NCI-H1930 (cell line): ENCODE results near the gene CRYZ.
"Not testable (repeated sequence)": the region's sequence is repeated elsewhere in the genome, so short reads cannot be mapped to it uniquely, and the experiment has no call there.

Experiments used
- DNase-seq, 2 experiments: peaks; one replicate each; lab custom pipeline; 2025; lab: John Stamatoyannopoulos, UW

The CRYZ gene, protein sequence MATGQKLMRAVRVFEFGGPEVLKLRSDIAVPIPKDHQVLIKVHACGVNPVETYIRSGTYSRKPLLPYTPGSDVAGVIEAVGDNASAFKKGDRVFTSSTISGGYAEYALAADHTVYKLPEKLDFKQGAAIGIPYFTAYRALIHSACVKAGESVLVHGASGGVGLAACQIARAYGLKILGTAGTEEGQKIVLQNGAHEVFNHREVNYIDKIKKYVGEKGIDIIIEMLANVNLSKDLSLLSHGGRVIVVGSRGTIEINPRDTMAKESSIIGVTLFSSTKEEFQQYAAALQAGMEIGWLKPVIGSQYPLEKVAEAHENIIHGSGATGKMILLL

DNA sequence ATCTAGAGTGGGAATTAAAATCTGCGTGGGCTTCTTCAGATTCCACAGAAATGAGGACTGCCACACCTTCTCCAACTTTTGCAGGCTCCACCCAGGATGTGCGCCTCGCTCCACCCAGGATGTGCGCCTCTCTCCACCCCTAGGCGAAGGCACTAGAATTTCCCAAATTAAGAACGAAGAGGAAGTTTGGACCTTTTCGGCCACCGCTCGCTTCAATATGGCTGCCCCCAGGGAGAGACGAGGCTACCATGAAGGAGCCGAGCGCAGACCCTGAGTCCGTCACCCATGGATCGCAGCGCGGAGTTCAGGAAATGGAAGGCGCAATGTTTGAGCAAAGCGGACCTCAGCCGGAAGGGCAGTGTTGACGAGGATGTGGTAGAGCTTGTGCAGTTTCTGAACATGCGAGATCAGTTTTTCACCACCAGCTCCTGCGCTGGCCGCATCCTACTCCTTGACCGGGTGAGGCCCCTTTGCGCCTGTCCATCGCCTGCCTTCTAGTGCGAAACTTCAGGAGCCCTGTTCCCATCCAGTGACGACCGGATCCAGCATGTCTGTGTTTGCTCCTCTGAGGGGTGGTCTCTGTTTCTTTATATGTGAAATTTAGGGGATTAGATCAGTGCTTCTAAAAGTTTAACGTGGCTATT is at the start of gene CRYZ, which contains the start of gene TYW3:
Gene CRYZ, minus strand, starts transcription at position 91 of the 644 bp plus-strand sequence. CDS start 8,229 bp downstream, outside the sequence.
Gene TYW3, plus strand, starts transcription at position 193 of the 644 bp plus-strand sequence. Its CDS starts 93 bp downstream, at position 286.
- DNase-seq = peak; percentile 76 to 82

DNA sequence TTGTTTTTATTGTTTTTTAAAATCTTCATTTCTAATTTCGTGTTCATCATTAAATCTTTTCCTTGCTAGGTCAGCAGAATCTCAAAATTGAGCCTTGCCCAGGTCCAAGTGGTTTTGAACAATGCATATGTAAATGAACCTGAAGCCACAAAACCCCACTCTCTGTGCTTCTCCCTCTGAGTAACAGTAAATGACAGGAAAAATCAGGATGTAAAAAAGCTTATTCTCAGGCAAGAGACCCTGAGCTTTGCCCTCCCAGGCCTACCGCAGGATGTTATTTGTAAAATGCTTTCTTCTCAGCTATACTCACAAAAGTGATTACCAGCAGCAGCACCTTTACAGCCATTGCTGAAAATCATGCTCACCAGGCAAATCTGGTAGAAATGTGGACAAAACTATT is 47.7 kb upstream of the CRYZ start:
- no peak for DNase-seq

DNA sequence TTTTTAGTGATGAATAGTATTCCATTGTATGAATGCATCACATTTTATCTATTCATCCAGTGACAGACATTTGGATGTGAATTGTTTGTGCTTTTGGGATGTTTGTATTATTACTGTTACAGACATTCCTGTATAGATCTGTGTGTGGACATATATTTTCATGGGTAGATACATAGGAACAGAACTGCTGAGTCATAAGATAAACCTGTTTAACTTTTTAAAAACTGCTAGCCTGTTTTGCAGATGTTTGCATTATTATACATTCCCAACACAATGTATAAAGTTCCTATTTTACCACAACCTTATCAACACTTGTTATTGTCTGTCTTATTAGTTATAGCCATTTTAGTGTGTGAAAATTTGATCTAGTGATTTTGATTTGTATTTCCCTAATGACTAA is 46.9 kb upstream of the CRYZ start:
- no peak for DNase-seq

DNA sequence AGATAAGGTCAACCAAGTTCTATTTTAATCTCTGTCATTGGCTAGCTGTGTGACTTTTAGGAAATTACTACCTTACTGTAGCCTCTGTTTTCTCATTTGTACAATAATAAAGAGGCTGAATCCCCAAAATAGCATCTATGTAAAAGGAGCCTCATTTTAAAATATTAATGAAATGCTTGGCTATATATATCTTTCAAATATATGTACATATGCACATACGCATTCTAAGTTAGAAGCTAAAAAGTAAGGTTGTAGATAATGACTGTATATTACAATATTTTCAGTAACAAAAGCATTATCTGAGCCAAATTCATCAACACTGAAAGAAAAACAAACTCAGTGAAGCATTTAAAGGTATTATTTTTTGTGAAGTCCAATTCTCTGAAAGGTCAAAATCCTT is 44.7 kb upstream of the CRYZ start:
- no peak for DNase-seq

DNA sequence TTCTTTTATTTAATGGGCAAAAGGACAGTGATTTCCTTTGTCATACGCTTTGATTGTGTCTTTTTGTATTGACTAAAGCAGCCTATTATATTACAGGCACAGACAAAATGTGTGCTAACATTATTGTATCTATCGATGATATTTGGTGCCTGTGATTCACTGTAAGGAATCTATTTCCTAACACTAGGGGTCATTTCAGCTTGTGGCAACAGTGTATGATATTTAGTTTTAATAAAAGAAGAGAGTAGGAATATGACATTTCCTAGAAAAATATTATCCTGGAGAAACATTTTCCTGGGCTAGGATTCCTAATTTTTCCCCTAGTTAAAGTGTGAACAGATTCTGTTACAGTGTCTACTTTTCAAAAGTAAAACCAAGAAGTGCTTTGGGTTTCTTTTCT is 42.9 kb upstream of the CRYZ start:
- no peak for DNase-seq

DNA sequence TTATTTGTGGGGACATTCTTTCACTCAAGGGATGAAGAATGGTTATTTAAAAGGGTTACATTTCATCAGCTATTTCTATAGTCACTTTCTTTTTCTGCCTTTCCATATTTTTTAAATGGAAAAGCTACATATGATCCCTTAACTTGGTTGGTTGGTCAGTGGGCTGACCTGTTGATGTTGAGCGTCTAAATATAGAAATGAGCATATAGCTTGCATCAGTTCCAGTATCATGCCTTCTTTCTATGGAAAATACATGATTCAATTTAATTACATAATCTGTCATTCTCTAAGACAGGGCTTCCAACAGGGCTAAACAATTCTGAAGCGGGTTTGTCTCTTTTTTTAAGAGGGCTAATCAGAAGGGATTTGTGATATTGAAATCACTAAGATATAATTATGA is 40.7 kb upstream of the CRYZ start:
- DNase-seq = no peak

DNA sequence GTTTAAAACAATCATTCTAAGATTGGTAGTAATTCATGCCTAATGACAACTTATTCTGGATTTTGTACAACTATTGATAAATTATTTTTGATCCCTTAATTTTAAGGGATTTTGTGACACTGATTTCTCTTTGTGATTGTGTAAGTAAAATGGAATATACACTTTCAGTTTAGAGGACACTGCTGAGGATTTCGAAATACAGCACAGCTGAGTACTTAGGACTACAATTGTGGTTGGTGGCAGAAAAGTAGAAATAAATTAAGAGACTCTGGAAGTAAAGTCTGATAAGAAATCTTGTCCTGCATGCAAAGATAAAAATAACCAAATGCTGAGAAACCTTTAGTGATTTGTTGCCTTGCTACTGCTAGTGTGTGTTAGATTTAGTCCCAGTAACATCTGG is 40.1 kb upstream of the CRYZ start:
- no peak for DNase-seq

DNA sequence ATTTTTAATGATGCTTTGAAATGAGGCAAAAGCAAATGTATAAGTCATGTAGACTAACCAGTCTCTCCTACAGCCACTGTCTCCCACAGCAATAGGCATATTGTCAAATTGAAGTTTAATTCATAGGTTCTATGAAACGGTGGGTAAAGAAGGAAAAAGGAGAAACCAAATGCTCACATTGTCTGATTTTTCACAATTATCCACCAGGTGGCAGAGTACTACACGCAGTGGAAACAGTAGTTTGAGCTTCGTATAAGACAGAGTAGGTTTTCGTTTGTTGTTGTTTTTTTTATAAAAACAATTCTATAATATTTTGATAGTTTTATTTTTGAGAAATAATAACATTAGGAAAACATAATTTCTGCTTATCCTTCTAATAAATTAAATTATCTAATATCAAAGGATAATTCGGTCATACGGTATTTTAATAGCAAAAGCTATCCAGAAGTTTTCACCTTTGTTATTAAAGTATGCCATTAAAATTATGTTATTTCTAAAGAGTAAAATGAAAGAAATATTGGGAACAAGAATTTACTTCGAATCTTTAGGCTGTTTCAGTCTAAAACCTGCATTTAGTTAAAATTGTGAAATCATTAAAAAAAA is 39.2 kb upstream of the CRYZ start:
- peak; percentile 12 to 40 for DNase-seq

DNA sequence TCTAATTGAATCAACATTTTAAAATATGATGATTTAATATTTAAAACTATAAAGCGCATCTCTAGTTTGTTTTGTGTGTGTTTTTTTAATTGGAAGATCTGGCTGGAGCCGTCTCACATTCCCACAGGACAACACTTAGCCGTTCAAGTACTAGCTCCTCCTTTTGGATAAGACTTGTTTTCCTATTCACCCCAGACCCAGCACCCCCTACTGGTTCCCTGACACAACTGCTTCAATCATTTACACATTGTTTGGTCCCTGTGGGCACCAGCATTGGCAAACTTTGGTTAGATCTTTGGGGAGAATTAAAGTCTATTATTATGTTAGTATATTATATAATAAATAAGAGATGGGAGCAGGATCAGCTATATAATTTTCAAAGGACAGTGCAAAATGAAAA is 34.6 kb upstream of the CRYZ start:
- DNase-seq = no peak

DNA sequence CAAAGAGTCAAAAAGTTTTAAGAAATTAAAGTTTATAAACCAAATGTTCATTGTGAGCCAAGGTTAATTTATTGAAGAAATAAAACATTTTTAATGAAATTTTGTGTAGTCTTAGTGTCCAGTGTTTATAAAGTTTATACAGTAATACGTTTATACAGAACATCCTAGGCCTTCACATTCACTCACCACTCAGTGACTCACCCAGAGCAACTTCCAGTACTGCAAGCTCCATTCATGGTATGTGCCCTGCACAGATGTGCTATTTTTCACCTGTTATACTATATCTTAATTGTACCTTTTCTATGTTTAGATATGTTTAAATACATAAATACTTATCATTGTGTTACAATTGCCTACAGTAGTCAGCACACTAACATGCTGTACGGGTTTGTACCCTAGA is 33.7 kb upstream of the CRYZ start:
- DNase-seq = no peak

DNA sequence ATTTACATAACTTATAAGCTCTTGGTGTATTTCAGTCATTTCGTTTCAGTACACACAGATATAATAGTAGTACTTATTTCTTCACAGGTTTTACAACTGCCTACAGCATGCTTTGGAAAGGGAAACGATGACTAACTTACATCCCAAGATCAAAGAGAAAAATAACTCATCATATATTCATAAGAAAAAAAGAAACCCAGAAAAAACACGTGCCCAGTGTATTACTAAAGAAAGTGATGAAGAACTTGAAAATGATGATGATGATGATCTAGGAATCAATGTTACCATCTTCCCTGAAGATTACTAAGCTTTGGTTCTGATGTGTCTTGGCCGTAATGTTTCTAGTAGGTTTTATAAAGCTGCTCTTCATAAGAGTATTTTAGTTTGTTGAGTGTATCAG is 31.0 kb upstream of the CRYZ start:
- DNase-seq = no peak

DNA sequence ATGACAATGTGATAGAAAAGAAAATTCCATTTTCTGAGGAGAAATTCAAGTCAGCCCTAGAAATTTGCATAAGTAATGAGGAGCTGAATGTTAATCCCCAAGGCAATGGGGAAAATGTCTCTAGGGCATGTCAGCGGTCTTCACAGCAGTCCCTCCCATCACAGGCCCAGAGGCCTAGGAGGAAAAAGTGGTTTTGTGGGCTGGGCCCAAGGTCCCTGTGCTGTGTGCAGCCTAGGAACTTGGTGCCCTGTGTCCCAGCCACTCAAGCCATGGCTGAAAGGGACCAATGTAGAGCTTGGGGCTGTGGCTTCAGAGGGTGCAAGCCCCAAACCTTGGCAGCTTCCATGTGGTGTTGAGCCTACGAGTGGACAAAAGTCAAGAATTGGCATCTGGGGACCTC is 23.8 kb upstream of the CRYZ start:
- DNase-seq = not testable (repeated sequence)

DNA sequence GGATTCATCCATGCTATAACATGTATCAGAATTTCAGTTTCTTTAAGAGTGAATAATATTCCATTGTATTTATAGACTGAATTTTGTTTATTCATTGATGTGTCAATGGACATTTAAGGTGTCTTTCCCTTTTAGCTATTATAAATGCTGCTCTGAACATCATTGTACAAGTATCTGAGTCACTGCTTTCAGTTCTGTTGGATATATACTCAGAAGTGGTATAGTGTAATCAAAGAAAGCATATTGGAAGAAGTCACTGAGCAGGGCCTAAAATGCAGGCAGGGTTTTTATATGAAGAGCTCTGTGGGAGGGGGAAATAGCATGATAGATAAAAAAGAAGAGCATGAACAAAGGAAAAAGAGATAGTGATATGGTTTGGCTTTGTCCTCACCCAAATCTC is 22.6 kb upstream of the CRYZ start:
- DNase-seq = no peak

DNA sequence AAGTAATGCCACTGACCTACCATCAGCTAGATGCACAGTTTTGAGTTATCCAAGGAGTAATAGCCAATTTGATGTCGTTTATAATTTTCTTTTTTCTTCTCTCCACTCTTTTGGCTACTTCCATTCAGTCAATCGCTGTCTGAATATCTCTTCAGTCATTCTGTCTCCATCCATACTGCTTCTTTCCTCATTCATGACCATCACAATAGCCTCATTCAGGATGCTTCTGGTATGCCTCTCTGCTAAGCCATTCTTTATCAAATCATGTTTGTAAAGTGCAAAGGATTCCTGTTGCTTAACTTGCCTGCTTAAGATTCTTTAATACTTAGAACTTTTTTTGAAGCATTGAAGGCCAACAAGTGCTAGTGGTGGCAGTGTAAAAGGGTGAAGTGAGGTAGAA is 20.3 kb upstream of the CRYZ start:
- no peak for DNase-seq

DNA sequence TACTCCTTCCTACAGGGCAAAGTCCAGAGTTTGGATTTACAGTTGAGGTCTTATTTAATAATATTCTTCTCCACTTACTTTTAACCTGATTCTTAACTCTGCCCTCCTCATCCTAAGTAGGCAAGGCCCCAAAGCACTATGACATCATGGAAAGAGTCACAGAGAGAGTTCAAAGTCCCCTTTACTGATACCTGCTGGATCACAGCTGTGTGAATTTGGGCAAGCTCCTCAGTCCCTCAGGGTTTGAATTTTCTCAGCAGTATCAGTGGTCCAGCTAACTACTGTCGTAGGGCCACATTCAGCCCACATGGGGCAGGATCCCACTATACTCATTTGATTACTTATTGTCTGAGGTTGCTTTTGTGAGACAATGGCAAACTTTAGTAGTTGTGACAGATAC is 16.1 kb upstream of the CRYZ start:
- no peak for DNase-seq

DNA sequence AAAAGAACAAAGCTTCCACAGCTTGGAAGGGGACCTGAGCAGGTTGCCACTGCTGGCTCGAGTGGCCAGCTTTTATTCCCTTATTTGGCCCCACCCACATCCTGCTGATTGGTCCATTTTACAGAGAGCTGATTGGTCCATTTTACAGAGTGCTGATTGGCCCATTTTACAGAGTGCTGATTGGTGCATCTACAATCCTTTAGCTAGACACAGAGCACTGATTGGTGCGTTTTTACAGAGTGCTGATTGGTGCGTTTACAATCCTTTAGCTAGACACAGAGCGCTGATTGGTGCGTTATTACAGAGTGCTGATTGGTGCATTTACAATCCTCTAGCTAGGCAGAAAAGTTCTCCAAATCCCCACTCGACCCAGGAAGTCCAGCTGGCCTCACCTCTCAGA is 12.4 kb upstream of the CRYZ start:
- DNase-seq = not testable (repeated sequence)

DNA sequence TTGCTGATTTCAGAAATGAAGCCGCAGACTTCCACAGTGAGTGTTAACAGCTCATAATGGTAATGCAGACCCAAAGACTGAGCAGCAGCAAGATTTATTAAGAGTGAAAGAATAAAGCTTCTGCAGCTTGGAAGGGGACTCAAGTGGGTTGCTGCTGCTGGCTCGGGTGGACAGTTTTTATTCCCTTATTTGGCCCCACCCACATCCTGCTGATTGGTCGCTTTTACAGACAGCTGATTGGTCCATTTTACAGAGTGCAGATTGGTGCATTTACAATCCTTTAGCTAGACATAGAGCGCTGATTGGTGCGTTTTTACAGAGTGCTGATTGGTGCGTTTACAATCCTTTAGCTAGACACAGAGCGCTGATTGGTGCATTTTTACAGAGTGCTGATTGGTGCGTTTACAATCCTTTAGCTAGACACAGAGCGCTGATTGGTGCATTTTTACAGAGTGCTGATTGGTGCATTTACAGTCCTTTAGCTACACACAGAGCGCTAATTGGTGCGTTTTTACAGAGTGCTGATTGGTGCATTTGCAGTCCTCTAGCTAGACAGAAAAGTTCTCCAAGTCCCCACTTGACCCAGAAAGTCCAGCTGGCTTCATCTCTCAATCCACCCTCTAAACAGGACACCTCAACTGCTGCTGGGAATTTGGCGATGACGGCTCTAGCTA is 7.6 kb upstream of the CRYZ start:
- not testable (repeated sequence) for DNase-seq

DNA sequence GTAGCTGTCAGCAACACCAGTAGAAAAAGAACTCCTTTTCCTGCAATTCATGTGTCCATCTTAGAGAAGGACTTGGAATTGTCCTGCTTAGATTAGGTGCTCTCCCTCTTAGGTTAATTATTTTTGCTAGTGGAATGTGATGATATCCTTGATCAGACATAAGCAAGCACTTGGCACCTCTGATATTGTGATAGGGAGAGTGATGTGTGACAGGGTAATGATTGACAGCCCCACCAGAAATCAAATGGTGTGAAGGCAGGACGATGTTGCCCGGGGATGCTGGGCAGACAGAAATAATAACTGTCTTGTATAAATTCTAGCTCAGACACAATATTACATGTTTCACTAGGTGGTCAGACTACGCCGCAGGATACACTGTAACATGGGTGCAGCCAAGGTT is 4.5 kb upstream of the CRYZ start:
- DNase-seq = no peak

DNA sequence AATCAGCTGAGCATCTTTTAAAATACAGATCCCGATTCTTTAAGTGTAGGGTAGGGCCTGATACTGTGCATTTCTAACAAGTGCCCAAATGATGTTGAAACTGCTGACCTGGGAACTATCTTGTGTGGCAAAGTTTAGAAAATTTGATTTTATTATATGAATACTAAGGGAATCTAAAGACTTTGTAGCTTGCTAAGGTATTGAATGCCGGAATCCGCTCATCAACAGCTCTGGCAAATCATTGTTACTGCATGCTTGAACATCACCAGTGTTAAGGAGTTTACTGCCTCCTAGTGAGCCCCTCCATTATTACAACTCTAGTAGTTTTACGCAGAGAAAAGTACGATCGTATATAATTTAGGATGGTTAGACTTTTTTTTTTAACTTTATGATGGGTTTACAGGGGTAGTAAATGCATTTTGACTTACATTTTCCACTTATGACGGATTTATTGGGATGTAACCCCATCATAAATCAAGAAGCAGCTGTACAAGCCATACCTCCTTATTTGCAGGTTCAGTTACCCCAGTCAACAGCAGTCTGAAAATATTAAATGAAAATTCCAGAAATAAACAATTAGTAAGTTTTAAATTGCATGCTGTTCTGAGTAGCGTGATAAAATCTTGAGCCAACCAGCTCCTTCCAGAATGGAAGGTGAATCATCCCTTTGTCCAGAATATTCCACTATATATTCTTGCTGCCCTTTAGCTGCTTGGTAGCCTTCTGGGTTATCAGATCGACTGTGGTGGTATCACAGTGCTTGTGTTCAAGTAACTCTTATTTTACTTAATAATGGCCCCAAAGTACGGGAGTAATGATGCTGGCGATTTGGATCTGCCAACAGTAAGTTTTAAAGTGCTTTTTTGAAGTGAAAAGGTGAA is 994 bp upstream of the CRYZ start:
- peak; percentile 42 to 44 for DNase-seq

DNA sequence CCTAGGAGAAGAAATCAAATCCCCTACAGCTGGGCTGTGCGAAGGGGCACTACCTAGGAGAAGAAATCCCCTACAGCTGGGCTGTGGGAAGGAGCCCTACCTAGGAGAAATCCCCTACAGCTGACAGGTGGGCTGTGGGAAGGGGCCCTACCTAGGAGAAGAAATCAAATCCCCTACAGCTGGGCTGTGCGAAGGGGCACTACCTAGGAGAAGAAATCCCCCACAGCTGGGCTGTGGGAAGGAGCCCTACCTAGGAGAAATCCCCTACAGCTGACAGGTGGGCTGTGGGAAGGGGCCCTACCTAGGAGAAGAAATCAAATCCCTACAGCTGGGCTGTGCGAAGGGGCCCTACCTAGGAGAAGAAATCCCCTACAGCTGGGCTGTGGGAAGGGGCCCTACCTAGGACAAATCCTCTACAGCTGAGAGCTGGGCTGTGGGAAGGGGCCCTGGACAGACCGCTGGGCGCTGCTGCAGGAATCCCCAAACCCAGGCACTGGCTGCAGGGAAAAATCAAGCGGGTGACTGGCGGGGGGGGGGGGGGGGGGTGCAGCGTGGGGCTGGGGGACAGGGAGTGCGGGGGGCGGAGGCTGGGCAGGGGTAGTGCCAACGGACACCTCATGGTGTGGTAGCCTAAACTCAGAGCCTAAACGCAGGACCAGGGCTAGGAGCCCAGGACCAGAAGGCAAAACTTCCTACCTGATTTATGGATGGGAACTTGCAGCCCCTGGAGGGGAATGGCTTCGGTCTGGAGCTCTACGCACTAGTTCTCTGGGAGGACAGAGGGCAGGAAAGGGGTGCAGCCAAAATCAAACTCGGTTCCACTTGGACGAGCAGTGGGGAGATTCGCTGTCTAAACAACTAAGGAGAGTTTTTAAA is 541 bp downstream of the CRYZ start:
- DNase-seq = not testable (repeated sequence)
